Fibroblast of skin of right quadriceps (primary cell): ENCODE measurements around the gene GPBP1.
"Not testable (repeated sequence)": the region's sequence is repeated elsewhere in the genome, so short reads cannot be mapped to it uniquely, and the experiment has no call there.

Source experiments
- DNase-seq: peaks from one replicate; pipeline ENCODE4 v3.0.0-alpha.2; 2013

Gene GPBP1

DNA sequence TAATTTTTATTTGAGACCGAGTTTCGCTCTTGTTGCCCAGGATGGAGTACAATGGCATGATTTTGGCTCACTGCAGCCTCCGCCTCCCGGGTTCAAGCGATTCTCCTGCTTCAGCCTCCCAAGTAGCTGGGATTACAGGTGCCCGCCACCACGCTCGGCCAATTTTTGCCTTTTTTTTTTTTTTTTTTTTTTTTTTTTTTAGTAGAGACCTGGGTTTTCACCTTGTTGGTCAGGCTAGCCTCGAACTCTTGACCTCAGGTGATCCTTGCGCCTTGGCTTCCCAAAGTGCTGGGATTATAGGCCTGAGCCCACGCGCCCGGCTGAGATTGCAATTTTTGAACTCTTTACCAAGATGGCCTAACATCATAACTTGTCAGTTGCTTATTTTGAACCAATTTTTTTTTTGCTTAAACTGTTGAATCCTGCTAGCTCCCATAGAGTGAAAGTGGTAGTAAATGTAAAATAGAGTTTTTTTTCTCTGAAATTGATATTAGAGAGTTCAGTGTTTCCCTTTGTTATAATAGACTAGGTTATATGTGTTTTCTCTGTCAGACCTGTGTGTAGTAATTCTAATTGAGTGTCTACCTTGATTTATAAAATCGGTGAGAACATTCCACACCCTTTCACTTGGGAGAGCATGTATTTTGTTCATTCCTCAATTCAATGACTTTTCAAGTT, 3.8 kb downstream of the GPBP1 start:
- DNase-seq, result no peak

DNA sequence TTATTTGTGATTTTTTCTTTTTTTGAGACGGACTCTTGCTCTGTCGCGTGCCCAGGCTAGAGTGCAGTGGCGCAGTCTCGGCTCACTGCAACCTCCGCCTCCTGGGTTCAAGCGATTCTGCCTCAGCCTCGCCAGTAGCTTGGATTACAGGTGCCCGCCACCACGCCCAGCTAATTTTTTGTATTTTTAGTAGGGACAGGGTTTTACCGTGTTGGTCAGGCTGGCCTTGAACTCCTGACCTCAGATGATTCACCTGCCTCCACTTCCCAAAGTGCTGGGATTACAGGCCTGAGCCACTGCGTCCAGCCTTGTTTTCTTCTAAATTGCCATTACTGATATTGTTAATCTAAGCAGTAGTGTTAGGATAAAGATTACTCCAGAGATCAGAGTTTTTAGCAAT, 4.4 kb downstream of the GPBP1 start:
- not testable (repeated sequence) for DNase-seq

DNA sequence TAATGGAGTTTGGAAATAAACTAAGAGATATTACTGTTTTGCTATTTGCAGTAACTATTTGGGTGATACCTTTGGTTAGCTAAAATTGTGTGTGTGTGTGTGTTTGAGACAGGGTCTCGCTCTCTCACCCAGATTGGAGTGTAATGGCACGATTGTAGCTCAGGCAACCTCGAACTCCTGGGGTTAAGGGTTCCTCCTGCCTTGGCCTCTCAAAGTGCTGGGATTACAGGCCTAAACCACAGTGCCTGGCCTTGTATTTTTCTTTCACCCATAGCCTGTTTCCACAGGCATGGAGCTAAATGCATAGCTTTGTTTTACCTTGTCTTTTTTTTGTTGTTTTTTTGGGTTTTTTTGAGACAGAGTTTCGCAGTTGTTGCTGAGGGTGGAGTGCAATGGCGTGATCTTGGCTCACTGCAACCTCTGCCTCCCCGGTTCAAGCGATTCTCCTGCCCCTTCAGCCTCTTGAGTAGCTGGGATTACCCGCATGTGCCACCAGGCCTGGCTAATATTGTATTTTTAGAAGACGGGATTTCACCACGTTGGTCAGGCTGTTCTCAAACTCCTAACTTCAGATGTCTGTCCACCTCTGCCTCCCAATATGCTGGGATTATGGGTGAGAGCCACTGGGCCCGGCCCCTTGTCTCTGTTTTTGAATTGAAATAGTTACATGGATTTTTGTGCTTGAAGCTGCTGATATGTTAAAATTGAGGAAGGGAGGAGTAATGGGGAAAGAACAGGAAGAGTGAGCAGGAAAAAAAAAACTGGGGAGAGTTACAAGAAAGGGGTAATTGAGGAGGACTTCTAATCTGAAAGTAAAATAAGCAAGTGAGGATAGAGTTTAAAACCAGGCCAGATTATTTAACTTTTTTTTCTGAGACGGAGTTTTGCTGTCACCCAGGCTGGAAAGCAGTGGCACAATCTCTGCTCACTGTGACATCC, 5.7 kb downstream of the GPBP1 start:
- DNase-seq, result no peak

DNA sequence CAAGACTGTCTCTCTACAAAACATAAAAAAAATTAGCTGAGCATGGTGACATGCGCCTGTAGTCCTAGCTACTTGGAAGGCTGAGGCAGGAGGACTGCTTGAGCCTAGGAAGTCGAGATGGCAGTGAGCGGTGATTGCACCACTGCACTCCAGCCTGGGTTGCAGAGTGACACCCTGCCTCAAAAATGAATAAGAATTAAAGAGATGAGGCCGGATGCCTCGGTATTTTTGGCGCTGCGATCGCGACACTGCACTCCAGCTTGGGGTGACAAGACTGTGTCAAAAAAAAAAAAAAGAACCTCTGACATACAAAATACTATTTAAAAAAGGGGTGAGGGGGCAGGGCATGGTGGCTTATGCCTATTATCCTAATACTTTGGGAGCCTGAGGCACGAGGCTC, 7.3 kb downstream of the GPBP1 start:
- DNase-seq, result no peak

DNA sequence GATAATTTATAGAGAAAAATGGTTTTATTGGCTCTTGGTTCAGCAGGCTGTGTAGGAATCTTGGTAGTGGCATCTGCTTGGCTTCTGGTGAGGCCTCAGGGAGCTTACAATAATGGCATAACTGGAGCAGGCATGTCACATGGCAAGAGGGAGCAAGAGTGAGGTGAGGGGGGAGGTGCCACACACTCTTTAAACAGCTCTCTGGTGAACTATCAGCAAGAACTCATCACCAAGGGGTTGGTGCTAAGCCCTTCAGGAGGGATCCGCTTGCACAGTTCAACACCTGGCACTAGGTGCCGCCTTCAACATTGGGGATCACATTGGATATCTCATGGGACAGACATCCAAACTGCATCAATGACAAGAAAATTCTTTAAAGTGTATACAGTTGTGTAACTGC, 10.5 kb downstream of the GPBP1 start:
- no peak for DNase-seq

DNA sequence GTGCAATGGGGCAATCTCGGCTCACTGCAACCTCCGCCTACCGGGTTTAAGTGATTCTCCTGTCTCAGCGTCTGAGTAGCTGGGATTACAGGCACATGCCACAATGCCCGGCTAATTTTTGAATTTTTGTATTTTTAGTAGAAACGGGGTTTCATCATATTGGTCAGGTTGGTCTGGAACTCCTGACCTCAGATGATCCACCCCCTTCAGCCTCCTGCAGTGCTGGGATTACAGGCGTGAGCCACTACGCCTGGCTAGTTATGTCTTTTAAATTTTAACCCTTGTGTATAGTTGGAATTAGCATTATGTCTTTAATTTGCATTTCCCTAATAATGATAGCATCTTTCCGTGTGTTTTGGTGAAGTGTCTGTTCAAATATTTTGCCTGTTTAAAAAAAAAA, 11.5 kb downstream of the GPBP1 start:
- DNase-seq, result no peak

DNA sequence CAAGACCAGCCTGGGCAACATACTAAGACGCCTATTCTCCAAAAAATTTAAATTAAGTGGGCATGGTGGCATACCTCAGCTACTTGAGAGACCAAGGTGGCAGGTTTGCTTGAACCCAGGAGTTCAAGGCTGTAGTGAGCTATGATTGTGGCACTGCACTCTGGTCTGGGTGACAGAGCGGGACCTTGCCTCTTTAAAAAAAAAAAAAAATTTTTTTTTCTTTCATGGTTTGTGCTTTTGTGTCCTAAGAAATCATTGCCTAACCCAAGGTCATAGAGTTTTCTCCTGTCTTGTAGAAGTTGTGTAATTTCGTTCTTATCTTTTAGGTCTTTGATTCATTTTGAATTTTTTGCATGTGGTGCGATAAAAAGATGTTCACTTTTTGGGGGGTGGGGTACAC, 12.3 kb downstream of the GPBP1 start:
- DNase-seq, result no peak

DNA sequence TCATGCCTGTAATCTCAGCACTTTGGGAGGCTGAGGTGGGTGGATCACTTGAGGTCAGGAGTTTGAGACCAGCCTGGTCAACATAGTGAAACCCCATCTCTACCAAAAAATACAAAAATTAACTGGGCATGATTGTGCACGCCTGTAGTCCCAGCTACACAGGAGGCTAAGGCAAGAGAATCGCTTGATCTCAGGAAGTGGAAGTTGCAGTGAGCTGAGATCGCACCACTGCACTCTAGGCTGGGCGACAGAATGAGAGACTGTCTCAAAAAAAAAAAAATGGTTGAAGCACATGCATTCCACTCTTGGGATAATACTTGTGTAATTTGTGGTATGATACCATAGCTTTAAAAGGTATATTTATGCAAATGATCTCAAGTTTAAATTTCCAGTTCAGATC, 14.1 kb downstream of the GPBP1 start:
- not testable (repeated sequence) for DNase-seq

DNA sequence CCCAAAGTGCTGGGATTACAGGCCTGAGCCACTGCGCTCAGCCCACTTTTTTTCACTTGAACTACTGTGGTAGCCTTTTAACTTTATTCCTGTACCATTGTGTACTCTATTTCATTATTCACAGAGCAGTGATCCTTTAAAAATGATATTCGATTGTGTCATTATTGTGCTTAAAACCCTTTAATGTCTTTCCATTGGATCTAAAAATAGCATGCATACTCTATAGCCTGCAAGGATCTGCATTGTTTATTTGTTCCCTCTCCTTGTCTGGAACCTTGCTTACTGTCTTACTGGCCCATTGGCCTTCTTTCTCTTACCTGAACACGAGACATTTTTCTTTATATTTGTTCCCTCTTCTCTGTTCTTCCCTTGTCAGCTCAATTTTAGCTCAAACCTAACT, 15.7 kb downstream of the GPBP1 start:
- no peak for DNase-seq

DNA sequence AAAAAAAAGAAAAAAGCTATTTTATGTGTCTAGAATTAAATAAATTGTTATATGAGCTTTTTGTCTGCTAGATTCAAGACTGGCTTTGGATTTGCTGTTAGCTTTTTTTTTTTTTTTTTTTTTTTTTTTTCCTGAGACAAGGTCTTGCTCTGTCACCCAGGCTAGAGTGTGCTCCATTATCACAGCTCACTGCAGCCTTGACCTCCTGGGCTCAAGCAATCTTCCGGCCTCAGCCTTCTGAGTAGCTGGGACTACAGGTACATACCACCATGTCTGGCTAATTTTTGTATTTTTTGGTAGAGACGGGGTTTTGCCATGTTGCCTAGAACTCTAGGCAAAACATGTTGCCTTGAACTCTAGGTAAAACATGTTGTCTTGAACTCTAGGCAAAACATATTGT, 16.7 kb downstream of the GPBP1 start:
- no peak for DNase-seq

DNA sequence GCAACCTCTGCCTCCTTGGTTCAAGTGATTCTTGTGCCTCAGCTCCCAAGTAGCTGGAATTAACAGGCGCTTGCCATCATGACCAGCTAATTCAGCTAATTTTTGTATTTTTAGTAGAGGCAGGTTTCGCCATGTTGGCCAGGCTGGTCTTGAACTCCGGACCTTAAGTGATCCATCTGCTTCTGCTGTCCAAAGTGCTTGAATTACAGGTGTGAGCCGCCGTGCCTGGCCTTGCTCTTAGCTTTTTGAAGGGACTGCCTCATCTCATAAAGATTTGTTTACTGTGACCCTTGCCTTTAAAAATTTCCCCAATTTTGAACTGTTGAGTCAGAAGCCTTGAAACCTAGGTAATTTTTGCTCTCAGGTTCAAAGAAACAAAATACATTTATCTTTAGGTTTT, 17.3 kb downstream of the GPBP1 start:
- no peak for DNase-seq

DNA sequence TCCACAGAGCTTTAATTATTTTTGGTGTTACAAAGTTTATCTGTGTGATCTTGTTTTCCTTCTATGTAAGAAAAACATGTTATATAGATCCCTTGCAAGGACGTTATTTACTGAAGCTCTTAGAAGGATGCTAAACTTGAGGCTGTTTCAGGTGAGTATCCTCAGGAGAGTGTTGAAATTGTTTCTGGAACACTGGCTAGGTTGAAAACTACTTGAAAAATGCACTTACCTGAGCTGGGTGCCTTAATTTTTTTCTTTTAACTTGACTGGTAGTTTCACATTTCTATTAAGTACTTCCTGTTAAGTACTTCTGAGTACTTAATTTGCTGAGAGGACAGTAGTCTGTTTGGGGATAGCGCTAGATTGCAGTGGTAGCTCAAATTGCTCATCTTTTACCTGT, 18.1 kb downstream of the GPBP1 start:
- no peak for DNase-seq

DNA sequence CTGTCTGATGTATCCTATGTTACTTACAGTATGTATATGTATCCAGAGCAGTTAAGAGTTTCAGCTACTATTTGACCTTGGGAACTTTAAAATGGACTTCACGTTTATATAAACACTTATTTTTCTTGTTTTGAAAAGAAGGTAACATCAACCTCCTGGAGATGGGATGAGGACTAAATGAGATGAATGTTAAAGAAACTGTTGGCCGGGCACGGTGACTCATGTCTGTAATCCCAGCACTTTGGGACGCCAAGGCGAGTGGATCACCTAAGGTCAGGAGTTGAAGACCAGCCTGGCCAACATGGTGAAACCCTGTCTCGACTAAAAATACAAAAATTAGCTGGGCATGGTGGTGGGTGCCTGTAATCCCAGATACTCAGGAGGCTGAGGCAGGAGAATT, 19.0 kb downstream of the GPBP1 start:
- DNase-seq, result not testable (repeated sequence)

DNA sequence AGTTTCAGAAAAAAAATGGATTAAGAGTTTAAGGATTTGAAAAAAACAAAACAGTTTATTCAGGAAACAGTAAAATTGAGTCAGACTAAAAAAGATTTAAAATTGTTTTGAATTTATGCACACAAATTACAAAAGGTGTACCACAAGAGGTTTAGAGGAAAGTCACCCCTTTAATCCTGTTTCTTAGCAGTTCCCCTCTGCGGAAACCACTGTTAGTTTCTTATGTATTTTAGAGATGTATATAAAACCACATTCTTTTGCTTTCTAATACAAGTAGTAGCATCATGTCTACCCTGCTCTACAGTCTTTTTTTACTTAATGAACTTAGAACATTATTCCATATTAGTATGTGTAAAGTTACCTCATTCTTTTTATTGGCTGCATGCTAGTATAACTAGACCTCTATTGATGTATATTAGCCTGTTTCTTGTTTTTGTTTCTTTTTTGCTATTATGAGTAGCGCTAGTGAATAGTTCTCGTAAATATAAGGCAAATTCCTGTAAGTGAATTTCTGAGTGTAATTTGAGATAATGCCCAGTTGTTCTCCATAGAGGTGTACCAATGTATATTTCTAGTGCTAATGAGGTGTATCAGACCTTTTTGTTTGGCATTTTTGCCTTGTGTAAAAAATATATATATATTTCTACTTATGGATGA, 20.0 kb downstream of the GPBP1 start:
- DNase-seq, result no peak

DNA sequence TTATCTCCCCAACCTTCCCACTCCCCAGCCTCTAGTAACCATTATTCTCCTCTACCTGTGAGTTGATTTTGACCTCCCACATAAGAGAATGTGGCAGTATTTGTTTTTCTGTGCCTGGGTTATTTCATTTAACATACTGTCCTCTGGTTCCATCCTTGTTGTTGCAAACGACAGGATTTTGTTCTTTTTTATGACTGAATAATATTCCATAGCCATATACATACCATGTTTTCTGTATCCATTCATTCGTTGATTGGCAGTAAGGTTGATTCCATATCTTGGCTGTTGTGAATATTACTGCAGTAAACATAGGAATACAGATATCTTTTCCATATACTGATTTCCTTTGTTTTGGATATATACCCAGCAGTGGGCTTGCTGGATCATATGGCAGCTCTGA, 20.8 kb downstream of the GPBP1 start:
- DNase-seq, result no peak

DNA sequence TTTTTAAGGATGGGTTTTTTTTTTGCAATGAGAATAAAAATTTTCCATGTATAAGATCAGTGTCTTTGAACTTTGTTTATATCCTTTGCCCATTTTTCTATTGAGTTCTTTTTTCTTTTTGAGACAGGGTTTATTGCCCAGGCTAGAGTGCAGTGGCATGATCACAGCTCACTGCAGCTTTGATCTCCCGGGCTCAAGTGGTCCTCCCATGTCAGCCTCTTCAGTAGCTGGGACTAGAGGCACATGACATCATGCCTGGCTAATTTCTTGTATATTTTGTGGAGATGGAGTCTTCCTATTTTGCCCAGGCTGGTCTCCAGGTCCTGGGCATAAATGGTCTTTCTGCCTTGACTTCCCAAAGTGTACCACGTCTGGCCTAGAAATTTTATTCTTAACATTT, 21.2 kb downstream of the GPBP1 start:
- DNase-seq, result no peak

DNA sequence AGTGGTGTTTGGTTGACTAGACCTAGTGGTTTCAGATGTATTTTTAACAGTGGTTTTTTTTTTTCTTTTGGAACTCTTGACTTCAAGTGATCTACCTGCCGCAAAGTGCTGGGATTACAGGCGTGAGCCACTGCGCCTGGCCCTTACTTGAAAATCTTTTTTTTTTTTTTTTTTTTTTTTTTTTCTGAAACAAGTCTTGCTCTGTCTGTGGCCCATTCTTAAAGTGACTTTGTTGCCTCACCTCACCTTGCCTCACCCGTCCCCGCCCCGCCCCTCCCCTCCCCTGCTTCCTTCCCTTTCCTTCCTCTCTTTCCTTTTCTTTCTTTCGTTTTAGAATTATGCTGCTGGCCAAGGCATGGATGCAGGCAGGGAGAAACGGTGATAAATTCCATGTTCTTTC, 26.0 kb downstream of the GPBP1 start:
- DNase-seq, result no peak

DNA sequence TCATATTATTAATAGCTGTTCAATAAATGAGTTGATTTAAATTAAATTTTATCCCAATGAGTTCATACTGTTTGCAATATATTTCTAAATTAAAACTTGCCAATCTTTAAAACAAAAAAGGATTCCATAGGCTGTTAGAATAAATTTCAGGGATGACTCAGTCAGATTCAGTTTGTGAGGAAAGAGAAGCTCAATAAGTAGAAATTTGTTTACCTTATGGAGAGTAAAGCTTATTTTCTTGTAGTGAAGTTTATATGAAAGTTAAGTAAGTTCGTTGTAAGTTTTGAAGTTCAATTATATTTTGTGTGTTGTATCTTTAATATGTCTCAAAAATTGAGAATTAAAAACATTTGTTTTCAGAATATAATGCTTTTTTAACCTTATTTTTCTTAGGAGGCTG, 29.0 kb downstream of the GPBP1 start:
- DNase-seq, result no peak

DNA sequence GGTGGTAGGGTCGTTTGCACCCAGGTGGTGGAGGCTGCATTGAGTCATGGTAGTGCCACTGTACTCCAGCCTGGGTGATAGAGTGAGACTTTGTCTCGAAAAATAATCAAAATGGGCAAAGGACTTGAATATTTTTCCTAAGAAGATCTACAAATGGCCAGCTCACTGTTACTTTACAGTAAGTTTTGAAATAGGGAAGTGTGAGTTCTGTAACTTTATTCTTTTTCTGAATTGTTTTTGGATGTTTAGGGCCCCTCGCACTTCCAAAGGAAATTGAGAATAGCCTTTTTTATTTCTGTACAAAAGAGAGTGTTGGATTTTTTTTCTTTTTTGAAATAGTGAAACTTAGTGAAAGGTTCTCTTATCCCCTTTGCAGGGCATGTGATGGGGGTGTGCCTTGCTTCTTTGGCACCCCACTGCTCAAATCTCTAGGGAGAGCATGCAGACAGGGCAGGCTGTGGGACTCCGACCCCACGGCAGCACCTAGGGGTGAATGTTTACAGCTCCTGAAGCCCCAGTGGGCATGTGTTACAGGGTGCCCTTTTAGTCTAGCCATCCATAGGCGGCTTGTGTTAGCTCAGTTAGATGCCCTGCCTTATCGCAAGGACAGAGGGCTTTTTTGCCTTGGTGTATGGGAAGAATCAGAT, 33.3 kb downstream of the GPBP1 start:
- DNase-seq, result no peak

DNA sequence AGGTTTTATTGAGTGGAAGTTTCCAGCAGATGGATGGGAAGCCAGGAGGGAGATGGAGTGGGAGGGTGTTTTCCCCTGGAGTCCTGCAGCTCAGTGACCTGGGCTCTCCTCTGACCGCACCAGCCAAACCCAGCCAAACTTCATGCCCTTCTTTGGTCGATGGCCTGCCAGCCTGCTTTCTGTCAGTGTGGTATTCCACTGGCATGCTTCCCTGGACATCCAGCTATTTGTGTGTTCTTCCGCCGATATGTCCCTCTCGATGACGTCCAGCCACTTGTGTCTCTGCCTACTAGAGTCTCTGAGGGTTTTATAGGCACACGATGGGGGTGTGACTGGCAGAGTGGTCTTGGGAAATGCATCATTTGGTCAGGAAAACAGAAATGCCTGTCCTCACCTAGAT, 33.8 kb downstream of the GPBP1 start:
- DNase-seq, result no peak

DNA sequence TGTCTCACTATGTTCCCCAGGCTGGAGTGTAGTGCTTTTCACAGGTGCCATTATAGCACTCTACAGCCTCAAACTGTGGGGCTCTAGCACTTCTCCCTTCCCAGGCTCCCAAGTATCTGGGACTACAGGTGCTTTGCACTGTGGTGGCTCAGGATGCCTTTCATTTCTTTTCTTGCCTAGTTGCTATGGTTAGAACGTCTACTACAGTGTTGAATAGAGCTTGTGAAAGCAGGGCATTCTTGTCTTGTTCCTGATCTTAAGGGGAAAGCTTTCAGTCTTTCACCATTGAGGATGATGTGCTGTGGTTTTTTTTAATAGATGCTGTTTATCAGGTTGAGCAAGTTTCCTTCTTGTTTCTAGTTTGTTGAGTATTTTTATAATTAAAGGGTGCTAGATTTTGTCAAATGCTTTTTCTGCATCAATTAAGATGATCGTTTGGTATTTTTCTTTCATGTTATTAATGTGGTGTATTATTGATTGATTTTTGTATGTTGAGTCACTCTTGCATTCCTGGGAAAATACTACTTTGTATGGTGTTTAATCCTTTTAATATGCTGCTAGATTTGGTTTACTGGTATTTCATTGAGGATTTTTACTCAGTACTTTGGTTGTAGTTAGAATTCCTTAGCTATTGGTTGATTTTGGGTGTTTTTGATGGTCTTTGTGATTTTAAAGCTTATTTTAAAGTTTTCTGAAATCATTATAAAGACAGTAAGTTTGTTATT, 35.6 kb downstream of the GPBP1 start:
- DNase-seq, result peak; percentile 11

DNA sequence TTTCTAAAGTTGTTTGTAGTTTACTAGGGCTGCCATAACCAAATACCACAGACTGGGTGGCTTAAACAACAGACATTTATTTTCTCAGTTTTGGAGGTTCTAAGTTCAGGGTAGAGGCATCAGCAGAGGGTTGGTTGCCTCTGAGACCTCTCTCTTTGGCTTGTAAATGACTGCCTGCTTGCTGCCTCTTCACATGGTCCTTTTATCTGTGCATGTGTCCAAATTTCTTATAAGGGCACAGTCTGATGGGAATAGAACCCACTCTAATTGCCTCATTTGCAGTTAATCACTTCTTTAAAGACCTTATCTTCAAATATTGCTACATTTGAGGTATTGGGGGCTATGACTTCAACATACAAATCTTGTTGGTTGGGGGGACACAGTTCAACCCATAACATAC, 36.8 kb downstream of the GPBP1 start:
- no peak for DNase-seq

DNA sequence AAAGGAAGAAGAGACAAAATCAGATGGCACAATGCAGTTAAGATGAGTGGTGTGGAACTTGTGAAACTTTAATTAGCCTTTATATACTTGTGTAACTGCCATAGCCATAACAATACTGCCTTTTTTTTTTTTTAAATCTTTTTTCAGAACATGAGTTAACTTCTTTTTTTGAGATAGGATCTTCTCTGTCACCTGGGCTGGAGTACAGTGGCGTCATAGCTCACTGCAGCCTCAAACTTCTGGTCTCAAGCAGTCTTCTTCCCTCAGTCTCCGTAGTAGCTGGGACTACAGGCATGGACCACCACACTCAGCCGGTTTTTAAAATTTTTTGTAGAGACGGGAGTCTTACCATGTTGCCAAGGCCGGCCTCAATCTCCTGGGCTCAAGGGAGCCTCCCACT, 37.2 kb downstream of the GPBP1 start:
- no peak for DNase-seq
